Liver (tissue), 9 donors: ENCODE data around the gene BCR. TPM values are rescaled to one million over a fixed set of nuclear protein-coding genes. Genes with fewer than 3 reads are reported as not detected.

Source experiments
- DNase-seq: peaks from one replicate; pipeline ENCODE4 v3.0.0-alpha.2; 2017; ENCODE audit warnings: low spot score
- H3K27ac ChIP-seq, 2 donors: one replicate each; pipeline ENCODE4 v1.7.0; 2013; ENCODE audit warnings: inconsistent platforms in 2 of 2, low read length in 2 of 2, control low read depth in 1 of 2, low read depth in 1 of 2, mild to moderate bottlenecking in 1 of 2
- H3K27me3 ChIP-seq, 4 donors: one replicate each; pipeline versions ENCODE4 v1.6.1 to v1.7.0; 2013; ENCODE audit warnings: low read length in 3 of 4, inconsistent platforms in 1 of 4, mild to moderate bottlenecking in 1 of 4, moderate library complexity in 1 of 4; ENCODE audit not compliant: control insufficient read depth in 4 of 4, insufficient read depth in 4 of 4
- H3K36me3 ChIP-seq, 4 donors: one replicate each; pipeline versions ENCODE4 v1.6.1 to v1.7.0; 2013; ENCODE audit warnings: low read length in 3 of 4, mild to moderate bottlenecking in 3 of 4, low read depth in 1 of 4, moderate library complexity in 1 of 4; ENCODE audit not compliant: control insufficient read depth in 4 of 4, insufficient read depth in 3 of 4
- H3K4me1 ChIP-seq, 4 donors: one replicate each; pipeline versions ENCODE4 v1.6.1 to v1.7.0; 2013; ENCODE audit warnings: low read length in 3 of 4, mild to moderate bottlenecking in 3 of 4, moderate library complexity in 1 of 4; ENCODE audit not compliant: control insufficient read depth in 4 of 4, insufficient read depth in 4 of 4
- H3K4me3 ChIP-seq, 3 donors: one replicate each; pipeline versions ENCODE4 v1.6.1 to v1.7.0; 2013; ENCODE audit warnings: low read length in 3 of 3, control low read depth in 1 of 3, low read depth in 1 of 3, mild to moderate bottlenecking in 1 of 3
- H3K9ac ChIP-seq, 2 donors: one replicate each; pipeline ENCODE4 v1.7.0; 2013; ENCODE audit warnings: low read length in 2 of 2, mild to moderate bottlenecking in 2 of 2, moderate library complexity in 2 of 2, control low read depth in 1 of 2, low read depth in 1 of 2
- H3K9me3 ChIP-seq, 4 donors: one replicate each; pipeline versions ENCODE4 v1.6.1 to v1.7.0; 2013; ENCODE audit warnings: low read length in 3 of 4; ENCODE audit not compliant: control insufficient read depth in 4 of 4
- EGR1 ChIP-seq, 2 donors: IDR thresholded peaks; 2 replicates each; pipeline ENCODE4 v1.6.1; 2016 to 2018; ENCODE audit warnings: antibody characterized with exemption in 2 of 2, low read depth in 2 of 2
- FOXA1 ChIP-seq: IDR thresholded peaks from 2 replicates; pipeline ENCODE4 v1.6.1; 2016; ENCODE audit warnings: antibody characterized with exemption
- FOXA2 ChIP-seq: IDR thresholded peaks from 2 replicates; pipeline ENCODE4 v1.6.1; 2016; ENCODE audit warnings: antibody characterized with exemption
- GABPA ChIP-seq, 2 donors: IDR thresholded peaks in 1 of 2; conservative IDR thresholded peaks in 1 of 2; 2 replicates each; pipeline ENCODE4 v1.6.1; 2016; ENCODE audit warnings: antibody characterized with exemption in 2 of 2, mild to moderate bottlenecking in 1 of 2, moderate library complexity in 1 of 2
- HNF4A ChIP-seq, 2 donors: conservative IDR thresholded peaks; 2 replicates each; pipeline ENCODE4 v1.6.1; 2016; ENCODE audit warnings: antibody characterized with exemption in 2 of 2, mild to moderate bottlenecking in 2 of 2
- HNF4G ChIP-seq: IDR thresholded peaks from 2 replicates; pipeline ENCODE4 v1.6.1; 2016; ENCODE audit warnings: antibody characterized with exemption
- JUND ChIP-seq, 2 donors: IDR thresholded peaks; 2 replicates each; pipeline ENCODE4 v1.6.1; 2016; ENCODE audit warnings: antibody characterized with exemption in 2 of 2
- NR2F2 ChIP-seq: IDR thresholded peaks from 2 replicates; pipeline ENCODE4 v1.6.1; 2016; ENCODE audit warnings: antibody characterized with exemption
- RAD21 ChIP-seq, 2 donors: IDR thresholded peaks; 2 replicates each; pipeline ENCODE4 v1.6.1; 2016; ENCODE audit warnings: antibody characterized with exemption in 2 of 2, mild to moderate bottlenecking in 2 of 2
- RXRA ChIP-seq, 2 donors: IDR thresholded peaks; 2 replicates each; pipeline ENCODE4 v1.6.1; 2017 to 2018; ENCODE audit warnings: antibody characterized with exemption in 2 of 2, mild to moderate bottlenecking in 1 of 2
- SP1 ChIP-seq: IDR thresholded peaks from 2 replicates; pipeline ENCODE4 v1.6.1; 2018; ENCODE audit warnings: antibody characterized with exemption, mild to moderate bottlenecking
- TAF1 ChIP-seq: conservative IDR thresholded peaks from 2 replicates; pipeline ENCODE4 v1.6.1; 2016; ENCODE audit warnings: antibody characterized with exemption, mild to moderate bottlenecking
- YY1 ChIP-seq: IDR thresholded peaks from 2 replicates; pipeline ENCODE4 v1.6.1; 2016; ENCODE audit warnings: antibody characterized with exemption, mild to moderate bottlenecking
- WGBS: extraction: QIAGEN DNeasy Blood & Tissue Kit; methylation state at CpG from one replicate; pipeline ENCODE4 v1.1.7; 2013; 5-methylcytosine and 5-hydroxymethylcytosine counted together
- polyA plus RNA-seq, 2 donors: library from polyadenylated mRNA; stranded (reverse) in 1 of 2; unstranded in 1 of 2; fragments of 200-250 nt in 1 of 2; fragments of >200 nt in 1 of 2; fragmentation: Nextera tagmentation in 1 of 2; extraction: Ambion mirVana in 1 of 2; gene quantifications; one replicate each; pipeline versions ENCODE4 v1.2.1 to v1.2.3, GENCODE V29; 2013 to 2015
- total RNA-seq, 2 donors: library from RNA; depleted of rRNA; stranded (reverse); fragments of >200 nt; gene quantifications; one replicate each; pipeline ENCODE4 v1.2.3, GENCODE V29; 2014
- TF ChIP-seq, protein P1 (sequence below): IDR thresholded peaks from 2 replicates; pipeline ENCODE4 v1.6.1; 2016; ENCODE audit warnings: antibody characterized with exemption
- TF ChIP-seq, protein P2 (sequence below): IDR thresholded peaks from 2 replicates; pipeline ENCODE4 v1.6.1; 2016; ENCODE audit warnings: antibody characterized with exemption
- TF ChIP-seq, protein P3 (sequence below): IDR thresholded peaks from 2 replicates; pipeline ENCODE4 v1.6.1; 2016; ENCODE audit warnings: antibody characterized with exemption, mild to moderate bottlenecking
- TF ChIP-seq, protein P4 (sequence below): IDR thresholded peaks from 2 replicates; pipeline ENCODE4 v1.6.1; 2016; ENCODE audit warnings: antibody characterized with exemption
- TF ChIP-seq, protein P5 (sequence below): fragments of 150-350 bp; IDR thresholded peaks from 2 replicates; pipeline ENCODE4 v1.5.1; 2017; ENCODE audit warnings: improper control_type of control experiment, low read depth, low read length; ENCODE audit not compliant: missing input control
- donor health status: healthy.
- donor health status: healthy.
- donor health status: healthy.
- donor health status: healthy.
- donor health status: healthy.

BCR gene
- total and polyA plus RNA-seq, 4 donors = 7.4 to 35.6 (median 18.3) TPM

DNA sequence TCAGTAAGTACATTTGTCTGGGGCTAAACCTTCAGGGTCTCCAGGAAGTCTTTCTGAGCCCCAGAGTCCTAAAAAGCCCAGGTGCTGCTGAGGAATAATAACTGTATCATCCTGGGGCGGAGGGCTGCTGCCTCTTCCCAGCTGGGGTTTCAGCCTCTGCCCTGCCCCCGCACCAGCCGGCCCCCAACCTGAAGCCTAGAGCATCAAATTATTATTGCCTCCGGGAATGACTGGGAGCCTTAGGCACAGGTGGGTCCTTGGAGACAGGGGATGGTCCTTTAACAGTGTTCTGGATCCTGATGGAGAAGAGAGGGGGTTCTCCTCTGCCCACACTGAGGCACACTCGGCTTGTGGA, 64.4 kb downstream of the BCR start:
- Histone ChIP-seq H3K4me1 (peaks cover 0 to 17% (median 12%) of the 10 kb centered on the region in 4 donors), H3K4me3 (no peak overlapping the region), H3K27me3 (no peaks in the 10 kb centered on the region), H3K36me3 (no peaks in the 10 kb centered on the region), H3K9ac (no peak overlapping the region), H3K9me3 (no peaks in the 10 kb centered on the region), H3K27ac (no peak overlapping the region)
- WGBS = 93% methylated on average over 5 of the region's 5 CpGs
- no peak for DNase-seq
- TF ChIP-seq JUND (IDR thresholded peaks at IDR 0.05) (no peak), FOXA1 (no peak), RXRA (IDR thresholded peaks at IDR 0.05) (no peak), HNF4G (no peak), HNF4A (conservative IDR thresholded peaks at IDR 0.05) (no peak), NR2F2 (no peak), GABPA (IDR thresholded peaks at IDR 0.05 in 1 of 2, conservative IDR thresholded peaks at IDR 0.05 in 1 of 2) (no peak), EGR1 (IDR thresholded peaks at IDR 0.05; ENCODE audit: low read depth in 2 of 2) (no peak), SP1 (no peak), TAF1 (no peak), FOXA2 (no peak), RAD21 (IDR thresholded peaks at IDR 0.05) (no peak), YY1 (no peak)
- TF ChIP-seq, protein P1, sequence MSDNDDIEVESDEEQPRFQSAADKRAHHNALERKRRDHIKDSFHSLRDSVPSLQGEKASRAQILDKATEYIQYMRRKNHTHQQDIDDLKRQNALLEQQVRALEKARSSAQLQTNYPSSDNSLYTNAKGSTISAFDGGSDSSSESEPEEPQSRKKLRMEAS = no peak
- TF ChIP-seq, protein P2, sequence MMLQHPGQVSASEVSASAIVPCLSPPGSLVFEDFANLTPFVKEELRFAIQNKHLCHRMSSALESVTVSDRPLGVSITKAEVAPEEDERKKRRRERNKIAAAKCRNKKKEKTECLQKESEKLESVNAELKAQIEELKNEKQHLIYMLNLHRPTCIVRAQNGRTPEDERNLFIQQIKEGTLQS = no peak
- TF ChIP-seq, protein P3, sequence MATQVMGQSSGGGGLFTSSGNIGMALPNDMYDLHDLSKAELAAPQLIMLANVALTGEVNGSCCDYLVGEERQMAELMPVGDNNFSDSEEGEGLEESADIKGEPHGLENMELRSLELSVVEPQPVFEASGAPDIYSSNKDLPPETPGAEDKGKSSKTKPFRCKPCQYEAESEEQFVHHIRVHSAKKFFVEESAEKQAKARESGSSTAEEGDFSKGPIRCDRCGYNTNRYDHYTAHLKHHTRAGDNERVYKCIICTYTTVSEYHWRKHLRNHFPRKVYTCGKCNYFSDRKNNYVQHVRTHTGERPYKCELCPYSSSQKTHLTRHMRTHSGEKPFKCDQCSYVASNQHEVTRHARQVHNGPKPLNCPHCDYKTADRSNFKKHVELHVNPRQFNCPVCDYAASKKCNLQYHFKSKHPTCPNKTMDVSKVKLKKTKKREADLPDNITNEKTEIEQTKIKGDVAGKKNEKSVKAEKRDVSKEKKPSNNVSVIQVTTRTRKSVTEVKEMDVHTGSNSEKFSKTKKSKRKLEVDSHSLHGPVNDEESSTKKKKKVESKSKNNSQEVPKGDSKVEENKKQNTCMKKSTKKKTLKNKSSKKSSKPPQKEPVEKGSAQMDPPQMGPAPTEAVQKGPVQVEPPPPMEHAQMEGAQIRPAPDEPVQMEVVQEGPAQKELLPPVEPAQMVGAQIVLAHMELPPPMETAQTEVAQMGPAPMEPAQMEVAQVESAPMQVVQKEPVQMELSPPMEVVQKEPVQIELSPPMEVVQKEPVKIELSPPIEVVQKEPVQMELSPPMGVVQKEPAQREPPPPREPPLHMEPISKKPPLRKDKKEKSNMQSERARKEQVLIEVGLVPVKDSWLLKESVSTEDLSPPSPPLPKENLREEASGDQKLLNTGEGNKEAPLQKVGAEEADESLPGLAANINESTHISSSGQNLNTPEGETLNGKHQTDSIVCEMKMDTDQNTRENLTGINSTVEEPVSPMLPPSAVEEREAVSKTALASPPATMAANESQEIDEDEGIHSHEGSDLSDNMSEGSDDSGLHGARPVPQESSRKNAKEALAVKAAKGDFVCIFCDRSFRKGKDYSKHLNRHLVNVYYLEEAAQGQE = no peak
- TF ChIP-seq, protein P4, sequence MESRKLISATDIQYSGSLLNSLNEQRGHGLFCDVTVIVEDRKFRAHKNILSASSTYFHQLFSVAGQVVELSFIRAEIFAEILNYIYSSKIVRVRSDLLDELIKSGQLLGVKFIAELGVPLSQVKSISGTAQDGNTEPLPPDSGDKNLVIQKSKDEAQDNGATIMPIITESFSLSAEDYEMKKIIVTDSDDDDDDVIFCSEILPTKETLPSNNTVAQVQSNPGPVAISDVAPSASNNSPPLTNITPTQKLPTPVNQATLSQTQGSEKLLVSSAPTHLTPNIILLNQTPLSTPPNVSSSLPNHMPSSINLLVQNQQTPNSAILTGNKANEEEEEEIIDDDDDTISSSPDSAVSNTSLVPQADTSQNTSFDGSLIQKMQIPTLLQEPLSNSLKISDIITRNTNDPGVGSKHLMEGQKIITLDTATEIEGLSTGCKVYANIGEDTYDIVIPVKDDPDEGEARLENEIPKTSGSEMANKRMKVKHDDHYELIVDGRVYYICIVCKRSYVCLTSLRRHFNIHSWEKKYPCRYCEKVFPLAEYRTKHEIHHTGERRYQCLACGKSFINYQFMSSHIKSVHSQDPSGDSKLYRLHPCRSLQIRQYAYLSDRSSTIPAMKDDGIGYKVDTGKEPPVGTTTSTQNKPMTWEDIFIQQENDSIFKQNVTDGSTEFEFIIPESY = no peak
- TF ChIP-seq, protein P5, sequence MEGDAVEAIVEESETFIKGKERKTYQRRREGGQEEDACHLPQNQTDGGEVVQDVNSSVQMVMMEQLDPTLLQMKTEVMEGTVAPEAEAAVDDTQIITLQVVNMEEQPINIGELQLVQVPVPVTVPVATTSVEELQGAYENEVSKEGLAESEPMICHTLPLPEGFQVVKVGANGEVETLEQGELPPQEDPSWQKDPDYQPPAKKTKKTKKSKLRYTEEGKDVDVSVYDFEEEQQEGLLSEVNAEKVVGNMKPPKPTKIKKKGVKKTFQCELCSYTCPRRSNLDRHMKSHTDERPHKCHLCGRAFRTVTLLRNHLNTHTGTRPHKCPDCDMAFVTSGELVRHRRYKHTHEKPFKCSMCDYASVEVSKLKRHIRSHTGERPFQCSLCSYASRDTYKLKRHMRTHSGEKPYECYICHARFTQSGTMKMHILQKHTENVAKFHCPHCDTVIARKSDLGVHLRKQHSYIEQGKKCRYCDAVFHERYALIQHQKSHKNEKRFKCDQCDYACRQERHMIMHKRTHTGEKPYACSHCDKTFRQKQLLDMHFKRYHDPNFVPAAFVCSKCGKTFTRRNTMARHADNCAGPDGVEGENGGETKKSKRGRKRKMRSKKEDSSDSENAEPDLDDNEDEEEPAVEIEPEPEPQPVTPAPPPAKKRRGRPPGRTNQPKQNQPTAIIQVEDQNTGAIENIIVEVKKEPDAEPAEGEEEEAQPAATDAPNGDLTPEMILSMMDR = no peak
